Retinal pigment epithelial cell (primary cell): ENCODE results near the gene LPP.

Source experiments
- DNase-seq: peaks from one replicate; pipeline ENCODE4 v3.0.0-alpha.2; 2010; ENCODE audit warnings: low read depth
- H3K4me3 ChIP-seq: 2 replicates; pipeline ENCODE4 v1.5.1; 2011; ENCODE audit warnings: mild to moderate bottlenecking, low read length, control low read depth, moderate library complexity
- CTCF ChIP-seq: conservative IDR thresholded peaks from 2 replicates; pipeline ENCODE4 v1.5.1; 2011; ENCODE audit warnings: low read depth, low read length, control low read depth, inconsistent platforms

Gene LPP

GRCh38 chr3:188229177-188229576, 75.2 kb downstream of the LPP start:
- H3K4me3 ChIP-seq: no peak overlapping the region
- no peak for DNase-seq
- TF ChIP-seq CTCF: no peak

DNA sequence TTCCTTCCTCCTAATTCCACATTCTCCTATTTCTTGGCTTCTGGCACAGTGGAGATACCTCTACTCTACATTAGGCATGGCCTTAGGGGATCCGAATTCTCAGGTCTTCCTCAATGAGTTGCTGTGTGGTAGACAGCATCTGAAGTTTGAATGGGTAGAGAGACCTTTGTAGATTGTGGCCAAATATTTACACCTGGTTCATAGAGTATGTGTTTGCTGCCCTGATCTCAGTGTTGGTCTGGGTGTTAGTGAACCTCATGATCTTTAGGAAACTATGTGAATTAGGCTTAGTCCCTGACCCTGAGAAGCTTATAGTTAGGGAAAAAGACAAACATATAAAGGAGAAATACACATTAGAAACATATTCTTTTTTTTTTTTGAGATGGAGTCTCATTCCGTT, 75.8 kb downstream of the LPP start:
- no peak for DNase-seq
- no peak overlapping the region for H3K4me3 ChIP-seq
- no peak for TF ChIP-seq CTCF

DNA sequence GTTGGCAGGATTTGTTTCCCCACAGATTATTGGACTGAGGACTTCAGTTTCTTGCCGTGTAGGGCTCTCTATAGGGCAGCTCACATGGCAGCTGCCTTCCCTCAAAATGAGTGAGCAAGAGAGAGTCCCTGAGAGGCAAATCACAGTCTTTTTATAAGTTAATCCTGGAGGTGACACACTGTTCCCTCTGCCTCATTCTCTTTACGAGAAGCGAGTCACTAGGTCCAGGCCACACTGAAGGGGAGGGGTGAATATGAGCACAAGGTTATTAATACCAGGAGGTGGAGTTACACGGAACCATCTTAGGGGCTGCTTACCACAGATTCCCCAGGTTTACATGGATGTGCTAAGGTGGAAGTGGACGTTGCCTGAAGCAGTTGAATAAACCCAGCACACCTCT, 77.0 kb downstream of the LPP start:
- TF ChIP-seq CTCF: no peak
- no peak overlapping the region for H3K4me3 ChIP-seq
- DNase-seq: no peak

DNA sequence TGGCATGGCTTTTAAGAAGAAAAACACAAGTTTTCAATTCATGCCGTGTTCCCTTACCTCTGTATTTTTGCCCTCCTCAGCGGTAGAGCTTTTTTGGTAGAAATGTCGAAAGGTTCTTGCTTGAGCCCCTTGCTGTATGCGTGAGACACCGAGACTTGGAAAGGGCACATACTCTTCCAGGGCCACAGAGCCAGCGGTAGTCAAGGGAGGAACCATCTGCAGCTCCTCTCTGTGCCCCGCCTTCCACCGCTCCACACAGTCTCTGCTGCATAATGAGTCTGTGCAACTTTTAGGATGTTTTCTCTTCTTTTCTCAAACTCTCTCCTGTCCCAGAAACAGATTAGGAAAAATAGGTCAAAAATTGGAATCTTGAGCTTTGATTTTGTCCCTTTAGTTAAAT, 77.5 kb downstream of the LPP start:
- H3K4me3 ChIP-seq: no peak overlapping the region
- no peak for TF ChIP-seq CTCF
- DNase-seq: no peak

- no peak overlapping the region for H3K4me3 ChIP-seq
- no peak for DNase-seq
- no peak for TF ChIP-seq CTCF
Measured at GRCh38 chr3:188232656-188233055, 78.7 kb downstream of the LPP start.

DNA sequence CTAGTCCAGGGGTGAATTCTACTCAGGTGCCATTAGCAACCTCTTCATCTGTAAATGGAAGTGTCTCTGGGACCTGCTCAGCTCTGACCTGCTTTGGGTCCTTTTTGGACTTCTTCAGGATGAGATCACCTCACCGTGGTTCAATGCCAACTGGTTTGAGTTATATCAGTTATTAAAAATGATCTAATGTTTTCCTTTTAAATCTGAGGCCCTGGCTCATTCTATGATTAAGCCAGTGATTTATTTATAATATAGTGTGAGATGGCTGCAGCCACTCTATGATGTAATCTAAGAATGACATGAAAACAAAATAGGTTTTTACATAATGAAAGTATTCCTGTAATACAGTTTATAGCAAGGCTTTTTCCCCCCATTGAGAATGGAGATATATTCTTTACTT, 79.4 kb downstream of the LPP start:
- no peak overlapping the region for H3K4me3 ChIP-seq
- TF ChIP-seq CTCF: no peak
- DNase-seq: no peak

- H3K4me3 ChIP-seq: no peak overlapping the region
- DNase-seq: no peak
- TF ChIP-seq CTCF: no peak
Measured at GRCh38 chr3:188234132-188234531, 80.2 kb downstream of the LPP start.
